Activated CD8-positive, alpha-beta memory T cell treated with anti-CD3 and anti-CD28 coated beads, Interleukin-2, amount 10 ng/mL, durations not matched to agents 7 days and 5 days (primary cell): ENCODE data around the gene MS4A12. TPM values are rescaled to one million over a fixed set of nuclear protein-coding genes. Genes with fewer than 3 reads are reported as not detected.
"Not testable (repeated sequence)": the region's sequence is repeated elsewhere in the genome, so short reads cannot be mapped to it uniquely, and the experiment has no call there.

ENCODE experiments used
- ATAC-seq: fragments of 150-1000 bp; cut with Tn5 transposase; one replicate; pipeline ENCODE4 v1.10.0; 2021; ENCODE audit warnings: moderate library complexity
- CTCF ChIA-PET: fragments of 350-600 bp; sonication (Branson Sonifier 250); formaldehyde crosslinking; loops from one replicate; lab custom pipeline; 2021; ENCODE audit warnings: antibody characterized with exemption; lab: Charles Lee
- DNase-seq: peaks from one replicate; pipeline ENCODE4 v3.0.0-alpha.2; 2020
- H3K27ac Mint-ChIP-seq: one replicate; pipeline ENCODE4 v1.8.0; 2021; ENCODE audit warnings: mild to moderate bottlenecking, mixed read lengths
- H3K27me3 Mint-ChIP-seq: one replicate; pipeline ENCODE4 v1.8.0; 2021; ENCODE audit warnings: mixed read lengths
- H3K36me3 Mint-ChIP-seq: one replicate; pipeline ENCODE4 v1.8.0; 2021; ENCODE audit warnings: mild to moderate bottlenecking, mixed read lengths
- H3K4me1 Mint-ChIP-seq: one replicate; pipeline ENCODE4 v1.8.0; 2021; ENCODE audit warnings: mixed read lengths
- H3K4me3 Mint-ChIP-seq: one replicate; pipeline ENCODE4 v1.8.0; 2021; ENCODE audit warnings: mild to moderate bottlenecking, moderate library complexity, mixed read lengths
- H3K9me3 Mint-ChIP-seq: one replicate; pipeline ENCODE4 v1.8.0; 2022; ENCODE audit warnings: low read depth, mixed read lengths
- total RNA-seq, 2 experiments: library from RNA; stranded (reverse); gene quantifications; one replicate each; pipeline ENCODE4 v1.2.3, GENCODE V29; 2021

MS4A12 gene
- total RNA-seq: not detected

- DNase-seq: no peak
- CTCF ChIA-PET: no interaction called here
- no peak for ATAC-seq
- peaks cover 32% of the 10 kb centered on the region for H3K27me3 Mint-ChIP-seq
- no peak within 1 kb of the TSS for H3K4me3 Mint-ChIP-seq
- no peaks in the 10 kb centered on the region for H3K9me3 Mint-ChIP-seq
- no peaks in the 10 kb centered on the region for H3K4me1 Mint-ChIP-seq
- no peak within 1 kb of the TSS for H3K27ac Mint-ChIP-seq
- H3K36me3 Mint-ChIP-seq: no peaks in the 10 kb centered on the region
Measured at GRCh38 chr11:60492488-60493009, at the start of gene MS4A12. Gene MS4A12 (plus strand): TSS chr11:60492778. CDS start chr11:60497319, 4,541 bp downstream.

GRCh38 chr11:60447070-60447469 lies 45.5 kb upstream of the MS4A12 start:
- Mint-ChIP-seq H3K36me3 (no peaks in the 10 kb centered on the region), H3K9me3 (no peaks in the 10 kb centered on the region), H3K4me3 (no peak overlapping the region), H3K27me3 (no peaks in the 10 kb centered on the region), H3K4me1 (peaks cover 8% of the 10 kb centered on the region), H3K27ac (no peak overlapping the region)
- ATAC-seq (no peak), DNase-seq (no peak)
- CTCF ChIA-PET: no interaction called here

GRCh38 chr11:60447846-60448245 lies 44.7 kb upstream of the MS4A12 start:
- CTCF ChIA-PET: interaction anchor here (1.2 kb wide), 1 partner anchor 197 kb away, joined by 4 read pairs; no protein-coding TSS in a partner anchor
- H3K9me3 Mint-ChIP-seq: no peaks in the 10 kb centered on the region
- H3K4me1 Mint-ChIP-seq: peaks cover 5% of the 10 kb centered on the region
- H3K36me3 Mint-ChIP-seq: no peaks in the 10 kb centered on the region
- no peak overlapping the region for H3K27ac Mint-ChIP-seq
- no peak for DNase-seq
- no peak for ATAC-seq
- H3K27me3 Mint-ChIP-seq: no peaks in the 10 kb centered on the region
- H3K4me3 Mint-ChIP-seq: no peak overlapping the region

GRCh38 chr11:60451185-60451584 lies 41.4 kb upstream of the MS4A12 start:
- H3K27me3 Mint-ChIP-seq, H3K4me3 Mint-ChIP-seq, H3K36me3 Mint-ChIP-seq, H3K4me1 Mint-ChIP-seq, H3K9me3 Mint-ChIP-seq, H3K27ac Mint-ChIP-seq, ATAC-seq, CTCF ChIA-PET, DNase-seq: not testable (repeated sequence)

- ATAC-seq (no peak), DNase-seq (no peak)
- Mint-ChIP-seq H3K27me3 (peaks cover 15% of the 10 kb centered on the region), H3K27ac (no peak overlapping the region), H3K4me1 (peaks cover 2% of the 10 kb centered on the region), H3K36me3 (no peaks in the 10 kb centered on the region), H3K9me3 (no peaks in the 10 kb centered on the region), H3K4me3 (no peak overlapping the region)
- CTCF ChIA-PET: no interaction called here
Measured at GRCh38 chr11:60454212-60454611, 38.4 kb upstream of the MS4A12 start.

- CTCF ChIA-PET: no interaction called here
- DNase-seq (no peak), ATAC-seq (no peak)
- Mint-ChIP-seq H3K36me3 (no peaks in the 10 kb centered on the region), H3K27ac (no peak within 1 kb of the TSS), H3K4me1 (peaks cover 2% of the 10 kb centered on the region), H3K27me3 (peaks cover 15% of the 10 kb centered on the region), H3K4me3 (no peak within 1 kb of the TSS), H3K9me3 (no peaks in the 10 kb centered on the region)
Measured at GRCh38 chr11:60455531-60456042, 37.0 kb upstream of the MS4A12 start, which contains the start of gene MS4A1. Gene MS4A1 (plus strand): TSS chr11:60455847. CDS start chr11:60462375, 6,528 bp downstream.

- no peak for DNase-seq
- CTCF ChIA-PET: no interaction called here
- Mint-ChIP-seq H3K9me3 (no peaks in the 10 kb centered on the region), H3K27ac (no peak overlapping the region), H3K4me3 (no peak overlapping the region), H3K27me3 (peaks cover 15% of the 10 kb centered on the region), H3K4me1 (peaks cover 2% of the 10 kb centered on the region), H3K36me3 (no peaks in the 10 kb centered on the region)
- no peak for ATAC-seq
Measured at GRCh38 chr11:60457576-60457975, 35.0 kb upstream of the MS4A12 start.

- Mint-ChIP-seq H3K36me3 (no peaks in the 10 kb centered on the region), H3K27me3 (peaks cover 12% of the 10 kb centered on the region), H3K4me3 (no peak overlapping the region), H3K27ac (no peak overlapping the region), H3K4me1 (peaks cover 2% of the 10 kb centered on the region), H3K9me3 (no peaks in the 10 kb centered on the region)
- DNase-seq (no peak), ATAC-seq (no peak)
- CTCF ChIA-PET: no interaction called here
Measured at GRCh38 chr11:60459345-60459744, 33.2 kb upstream of the MS4A12 start.

- no peaks in the 10 kb centered on the region for H3K4me1 Mint-ChIP-seq
- peaks cover 32% of the 10 kb centered on the region for H3K27me3 Mint-ChIP-seq
- H3K27ac Mint-ChIP-seq: no peak overlapping the region
- no peaks in the 10 kb centered on the region for H3K36me3 Mint-ChIP-seq
- no peaks in the 10 kb centered on the region for H3K9me3 Mint-ChIP-seq
- no peak overlapping the region for H3K4me3 Mint-ChIP-seq
- CTCF ChIA-PET: no interaction called here
- DNase-seq: no peak
- ATAC-seq: no peak
Measured at GRCh38 chr11:60468829-60469228, 23.7 kb upstream of the MS4A12 start.

- no peak for DNase-seq
- CTCF ChIA-PET: no interaction called here
- ATAC-seq: no peak
- Mint-ChIP-seq H3K9me3 (no peaks in the 10 kb centered on the region), H3K27ac (no peak overlapping the region), H3K4me3 (no peak overlapping the region), H3K4me1 (no peaks in the 10 kb centered on the region), H3K36me3 (no peaks in the 10 kb centered on the region), H3K27me3 (peaks cover 35% of the 10 kb centered on the region)
Measured at GRCh38 chr11:60469723-60470122, 22.9 kb upstream of the MS4A12 start.

- no peaks in the 10 kb centered on the region for H3K9me3 Mint-ChIP-seq
- no peaks in the 10 kb centered on the region for H3K4me1 Mint-ChIP-seq
- no peak overlapping the region for H3K4me3 Mint-ChIP-seq
- ATAC-seq: no peak
- CTCF ChIA-PET: no interaction called here
- peaks cover 30% of the 10 kb centered on the region for H3K27me3 Mint-ChIP-seq
- DNase-seq: no peak
- no peaks in the 10 kb centered on the region for H3K36me3 Mint-ChIP-seq
- H3K27ac Mint-ChIP-seq: no peak overlapping the region
Measured at GRCh38 chr11:60477035-60477445, 15.5 kb upstream of the MS4A12 start.

- Mint-ChIP-seq H3K4me1 (no peaks in the 10 kb centered on the region), H3K27me3 (peaks cover 22% of the 10 kb centered on the region), H3K4me3 (no peak overlapping the region), H3K36me3 (no peaks in the 10 kb centered on the region), H3K27ac (no peak overlapping the region), H3K9me3 (no peaks in the 10 kb centered on the region)
- CTCF ChIA-PET: interaction anchor here (0.6 kb wide), 1 partner anchor 159 kb away, joined by 7 read pairs; no protein-coding TSS in a partner anchor
- DNase-seq (no peak), ATAC-seq (no peak)
Measured at GRCh38 chr11:60482361-60482760, 10.2 kb upstream of the MS4A12 start.

- H3K27me3 Mint-ChIP-seq: peaks cover 9% of the 10 kb centered on the region
- CTCF ChIA-PET: interaction anchor here (3.4 kb wide), 1 partner anchor 123 kb away, joined by 15 read pairs; no protein-coding TSS in a partner anchor
- H3K4me1 Mint-ChIP-seq: no peaks in the 10 kb centered on the region
- ATAC-seq (peak; percentile 76), DNase-seq (peak; percentile 47)
- H3K27ac Mint-ChIP-seq: no peak overlapping the region
- H3K36me3 Mint-ChIP-seq: no peaks in the 10 kb centered on the region
- no peaks in the 10 kb centered on the region for H3K9me3 Mint-ChIP-seq
- H3K4me3 Mint-ChIP-seq: no peak overlapping the region
Measured at GRCh38 chr11:60485987-60486386, 6.6 kb upstream of the MS4A12 start.

GRCh38 chr11:60493454-60493853 lies 876 bp downstream of the MS4A12 start:
- no peak overlapping the region for H3K27ac Mint-ChIP-seq
- H3K9me3 Mint-ChIP-seq: no peaks in the 10 kb centered on the region
- no peak overlapping the region for H3K4me3 Mint-ChIP-seq
- CTCF ChIA-PET: no interaction called here
- peaks cover 36% of the 10 kb centered on the region for H3K27me3 Mint-ChIP-seq
- no peaks in the 10 kb centered on the region for H3K4me1 Mint-ChIP-seq
- H3K36me3 Mint-ChIP-seq: no peaks in the 10 kb centered on the region
- ATAC-seq (no peak), DNase-seq (no peak)
